LNCaP clone FGC (cell line): ENCODE results near the gene CCDC194.

ENCODE experiments used
- DNase-seq: peaks from one replicate; pipeline ENCODE4 v3.0.0-alpha.2; 2011; ENCODE audit warnings: low read depth
- H3K4me3 ChIP-seq: 2 replicates; pipeline ENCODE4 v1.5.1; 2011; ENCODE audit warnings: mild to moderate bottlenecking, low read depth, low read length, control low read depth
- CTCF ChIP-seq: IDR thresholded peaks from 2 replicates; pipeline ENCODE4 v1.5.1; 2012; ENCODE audit warnings: mild to moderate bottlenecking; ENCODE audit not compliant: control insufficient read depth, insufficient read depth; ENCODE audit errors: extremely low read depth

CCDC194 gene

GRCh38 chr19:17346109-17346671, 47.8 kb downstream of the CCDC194 start:
- no peak overlapping the region for H3K4me3 ChIP-seq
- TF ChIP-seq CTCF = peak; percentile 79
- DNase-seq = no peak

- no peak for TF ChIP-seq CTCF
- H3K4me3 ChIP-seq = no peak overlapping the region
- no peak for DNase-seq
Measured at GRCh38 chr19:17341845-17342244, 52.2 kb downstream of the CCDC194 start.

- no peak overlapping the region for H3K4me3 ChIP-seq
- DNase-seq = no peak
- no peak for TF ChIP-seq CTCF
Measured at GRCh38 chr19:17341386-17341785, 52.6 kb downstream of the CCDC194 start.

- no peak for TF ChIP-seq CTCF
- no peak for DNase-seq
- H3K4me3 ChIP-seq = no peak overlapping the region
Measured at GRCh38 chr19:17340871-17341357, 53.1 kb downstream of the CCDC194 start.
